HT1080 (cell line): ENCODE measurements around the gene SNRPN. TPM values are rescaled to one million over a fixed set of nuclear protein-coding genes. Genes with fewer than 3 reads are reported as not detected.
"Not testable (repeated sequence)": the region's sequence is repeated elsewhere in the genome, so short reads cannot be mapped to it uniquely, and the experiment has no call there.

Source experiments
- DNase-seq: peaks from one replicate; pipeline ENCODE4 v3.0.0-alpha.2; 2015; ENCODE audit warnings: low read depth
- polyA plus RNA-seq, 2 experiments: library from polyadenylated mRNA; depleted of rRNA; stranded (reverse); fragments of >200 nt; gene quantifications; 2 replicates each; pipeline ENCODE4 v1.2.3, GENCODE V29; 2015
- total RNA-seq: library from RNA; depleted of rRNA; stranded (reverse); fragments of >200 nt; shearing (Covaris generic); gene quantifications from 2 replicates; pipeline ENCODE4 v1.2.3, GENCODE V29; 2014; rRNA removed

Gene SNRPN
- 84.5 and 87.2 TPM in 2 replicates for total RNA-seq
- 73.8 and 79.3 TPM in 2 replicates for polyA plus RNA-seq (2015; cell fraction: cytosol; rRNA removed)
- 43.5 and 45.8 TPM in 2 replicates for polyA plus RNA-seq (2015; cell fraction: nucleus; rRNA removed)

GRCh38 chr15:24954783-24955530 lies at the start of gene SNRPN, which contains the start of gene SNURF:
Gene SNRPN, plus strand, starts transcription at chr15:24954987. Its CDS starts 19,467 bp downstream, at chr15:24974454.
Gene SNURF, plus strand, starts transcription at chr15:24954987. Its CDS starts 62 bp downstream, at chr15:24955049.
- DNase-seq: peak; percentile 64

- no peak for DNase-seq
Measured at GRCh38 chr15:24916305-24917009, 38.3 kb upstream of the SNRPN start.

- no peak for DNase-seq
Measured at GRCh38 chr15:24917431-24917830, 37.4 kb upstream of the SNRPN start.

DNA sequence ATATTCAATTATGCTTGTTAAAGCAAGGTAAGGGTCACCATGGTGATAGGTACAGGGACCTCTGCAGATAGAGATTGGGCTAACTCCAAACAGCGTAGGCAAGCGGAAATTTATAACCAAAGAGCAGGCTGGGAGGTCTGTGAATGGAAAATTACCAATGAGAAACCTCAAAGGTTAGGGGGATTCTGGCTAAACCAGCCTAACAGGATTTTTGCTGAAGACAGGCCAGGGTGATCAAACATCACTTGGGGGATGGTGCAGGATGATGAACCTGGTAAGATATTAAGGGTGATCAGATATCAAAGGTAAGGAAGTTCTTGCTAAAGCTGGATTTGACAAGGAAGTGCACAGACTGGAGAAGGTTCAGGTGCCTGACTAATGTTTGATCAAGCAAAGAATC lies 35.3 kb upstream of the SNRPN start:
- no peak for DNase-seq

DNA sequence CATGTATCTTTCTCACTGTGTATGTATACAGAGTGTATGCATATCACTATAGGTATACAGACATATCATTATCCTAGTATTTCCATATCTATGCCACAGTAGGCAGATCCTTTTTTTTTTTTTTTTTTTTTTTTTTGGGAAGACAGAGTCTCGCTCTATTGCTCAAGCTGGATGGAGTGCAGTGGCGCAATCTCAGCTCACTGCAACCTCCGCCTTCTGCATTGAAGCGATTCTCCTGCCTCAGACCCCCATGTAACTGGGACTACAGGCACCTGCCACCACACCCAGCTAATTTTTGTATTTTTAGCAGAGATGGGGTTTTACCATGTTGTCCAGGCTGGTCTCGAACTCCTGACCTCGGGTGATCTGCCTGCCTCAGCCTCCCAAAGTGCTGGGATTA lies 32.0 kb upstream of the SNRPN start:
- DNase-seq: not testable (repeated sequence)

- no peak for DNase-seq
Measured at GRCh38 chr15:24924153-24924552, 30.6 kb upstream of the SNRPN start.

- no peak for DNase-seq
Measured at GRCh38 chr15:24924621-24925020, 30.2 kb upstream of the SNRPN start.

DNA sequence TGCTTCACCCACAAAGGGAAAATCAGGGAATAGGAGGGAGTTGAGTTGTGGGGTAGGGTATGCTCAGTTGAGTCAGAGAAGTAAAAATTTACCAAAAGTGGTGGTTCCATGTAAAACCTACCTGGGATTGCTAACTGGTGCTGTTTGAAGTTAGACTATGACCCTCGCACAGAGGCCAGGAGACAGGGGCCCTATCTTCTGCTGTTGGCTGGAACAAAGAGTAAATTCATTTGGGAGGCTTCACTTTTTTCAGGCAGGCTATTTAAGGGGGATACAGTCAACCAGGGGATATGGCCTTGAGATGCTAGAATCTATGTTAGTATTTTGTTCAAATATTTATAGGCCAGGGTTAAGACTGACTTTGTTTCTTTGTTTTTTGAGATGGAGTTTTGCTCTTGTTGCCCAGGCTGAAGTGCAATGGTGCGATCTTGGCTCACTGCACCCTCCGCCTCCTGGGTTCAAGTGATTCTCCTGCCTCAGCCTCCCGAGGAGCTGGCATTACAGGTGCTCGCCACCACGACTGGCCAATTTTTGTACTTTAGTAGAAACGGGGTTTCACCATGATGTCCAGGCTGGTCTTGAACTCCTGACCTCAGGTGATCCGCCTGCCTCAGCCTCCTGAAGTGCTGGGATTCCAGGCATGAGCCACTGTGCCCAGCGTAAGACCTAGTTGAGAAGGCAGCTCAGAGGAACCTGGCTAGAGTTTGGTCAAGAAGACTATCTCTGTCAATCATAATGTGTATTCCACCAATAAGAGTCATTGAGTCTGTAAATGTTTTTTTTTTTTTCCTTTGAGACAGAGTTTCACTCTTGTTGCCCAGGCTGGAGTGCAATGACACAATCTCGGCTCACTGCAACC lies 22.7 kb upstream of the SNRPN start:
- DNase-seq: not testable (repeated sequence)

DNA sequence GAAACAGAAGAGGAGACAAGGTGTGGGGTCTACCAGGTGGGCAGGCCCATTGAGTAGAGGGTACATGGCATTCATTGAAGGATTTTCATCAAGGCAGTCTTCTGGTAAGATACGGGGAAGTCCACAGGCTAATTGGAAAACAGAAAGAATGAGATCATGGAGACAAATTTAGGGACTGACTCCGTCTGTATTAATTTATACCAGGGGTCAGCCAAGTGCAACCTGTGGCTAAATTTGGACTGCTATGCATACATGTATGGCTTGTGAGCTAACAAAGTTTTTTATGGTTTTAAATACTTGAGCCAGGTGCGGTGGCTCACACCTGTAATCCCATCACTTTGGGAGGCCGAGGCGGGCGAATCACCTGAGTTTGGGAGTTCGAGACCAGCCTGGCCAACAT lies 21.1 kb upstream of the SNRPN start:
- DNase-seq: no peak

- DNase-seq: not testable (repeated sequence)
Measured at GRCh38 chr15:24938224-24938623, 16.6 kb upstream of the SNRPN start.

DNA sequence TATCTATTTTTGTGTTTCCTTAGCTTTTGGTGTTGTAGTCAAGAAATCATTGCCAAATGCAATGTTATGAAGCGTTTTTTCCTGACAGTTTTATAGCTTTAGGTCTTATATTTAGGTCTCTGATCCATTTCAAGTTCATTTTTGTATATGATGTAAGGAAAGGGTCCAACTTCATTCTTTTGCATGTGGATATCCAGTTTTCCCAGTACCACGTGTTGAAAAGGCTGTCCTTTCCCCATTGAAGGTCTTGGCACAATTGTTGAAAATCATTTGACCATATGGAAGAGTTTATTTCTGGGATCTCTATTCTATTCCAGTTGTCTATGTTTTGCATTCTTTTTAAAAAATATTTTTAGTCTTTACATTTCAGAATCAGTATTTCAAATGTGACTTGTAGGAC lies 14.6 kb upstream of the SNRPN start:
- no peak for DNase-seq

- DNase-seq: no peak
Measured at GRCh38 chr15:24943361-24943760, 11.4 kb upstream of the SNRPN start.

DNA sequence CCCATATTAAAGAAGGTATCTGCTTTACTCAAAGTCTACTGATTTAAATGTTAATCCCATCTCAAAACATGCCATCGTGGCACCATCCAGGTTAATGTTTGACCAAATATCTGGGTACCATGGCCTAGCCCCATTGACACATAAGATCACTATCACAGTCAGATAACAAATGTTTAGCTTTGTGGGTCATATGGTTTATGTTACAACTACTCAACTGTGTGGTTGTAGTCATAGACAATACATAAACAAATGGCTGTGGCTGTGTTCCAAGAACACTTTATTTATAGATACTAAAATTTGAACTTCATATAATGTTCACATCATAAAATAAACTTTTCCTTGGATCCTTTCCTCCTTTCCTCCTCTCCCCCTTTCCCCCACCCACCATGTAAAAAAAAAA lies 9.8 kb upstream of the SNRPN start:
- DNase-seq: no peak

DNA sequence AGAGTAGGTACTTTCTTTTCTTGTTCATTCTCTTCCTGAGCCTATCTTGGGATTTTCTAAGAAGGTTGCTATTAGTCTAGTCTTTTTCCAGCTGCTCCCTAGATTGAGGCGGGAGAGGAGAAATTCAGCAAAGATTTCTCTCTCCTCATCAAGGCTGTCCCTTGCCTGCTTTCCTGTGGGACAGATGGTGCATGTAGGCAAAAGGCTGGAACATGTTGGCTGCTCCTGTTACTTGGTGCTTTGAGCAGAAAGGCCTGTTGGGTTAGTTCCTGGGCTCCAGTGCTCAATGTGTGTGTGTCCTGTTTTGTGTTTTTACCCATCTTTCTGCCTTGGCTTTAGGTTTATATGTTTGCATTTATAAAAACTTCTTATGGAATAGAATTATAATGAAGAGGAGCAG lies 9.1 kb upstream of the SNRPN start:
- no peak for DNase-seq

GRCh38 chr15:24948495-24948894 lies 6.3 kb upstream of the SNRPN start:
- DNase-seq: no peak

GRCh38 chr15:24955531-24955921 lies 739 bp downstream of the SNRPN start:
- DNase-seq: no peak

DNA sequence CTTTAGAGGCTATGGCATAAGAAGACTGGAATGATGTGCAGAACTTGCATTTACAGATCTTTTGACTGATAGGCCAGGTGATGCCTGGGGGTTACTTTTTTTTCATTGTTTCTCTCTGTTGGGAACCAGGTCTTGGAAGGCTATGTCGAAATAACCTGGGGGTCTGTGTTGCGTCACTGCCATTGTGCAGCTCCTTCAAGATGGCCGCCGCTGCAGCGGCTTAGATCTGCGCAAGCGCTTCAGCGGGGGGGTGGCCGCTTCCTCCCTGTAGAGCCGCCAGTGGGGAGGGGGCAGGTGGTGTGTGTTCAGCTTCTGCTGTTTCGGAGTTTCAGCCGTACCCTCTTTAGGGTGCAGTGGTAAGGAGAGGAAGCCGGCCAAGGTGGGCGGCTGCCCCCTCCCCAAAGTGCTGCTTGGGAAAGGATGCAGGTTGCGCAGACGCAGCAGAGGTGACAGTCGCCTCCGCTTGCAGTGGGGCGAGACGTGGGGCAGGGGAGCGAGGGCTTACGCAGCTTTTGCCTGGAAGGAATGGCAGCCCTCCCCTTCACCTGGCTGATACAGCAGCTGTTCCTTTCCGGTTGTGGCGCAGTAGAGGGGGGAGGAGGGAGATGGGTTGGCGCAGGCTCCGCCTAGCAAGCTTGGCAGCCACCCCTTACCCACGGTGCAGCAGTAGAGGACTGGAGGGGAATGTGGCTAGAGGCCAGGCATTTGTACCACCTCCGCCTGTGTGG lies 1.5 kb downstream of the SNRPN start:
- peak; percentile 71 for DNase-seq

DNA sequence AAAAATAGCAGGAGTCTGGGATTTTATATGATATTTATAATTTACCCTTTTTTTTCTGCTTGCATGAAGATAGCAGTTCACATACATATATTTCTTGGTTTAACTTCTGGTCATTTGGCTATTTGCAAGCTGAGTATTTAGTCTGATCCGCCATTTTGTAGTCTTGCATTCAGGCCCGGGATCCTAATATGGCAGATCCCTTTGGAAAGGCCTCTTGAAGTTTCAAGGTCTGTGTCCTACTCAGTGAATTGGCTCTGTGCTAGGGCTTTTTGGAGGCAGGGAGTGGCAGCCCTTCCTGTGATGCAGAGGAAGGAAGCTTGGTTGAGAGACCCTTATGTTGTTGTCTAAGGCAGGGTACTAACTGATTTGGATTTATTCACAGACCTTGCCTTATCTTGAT lies 2.9 kb downstream of the SNRPN start:
- DNase-seq: no peak

- DNase-seq: no peak
Measured at GRCh38 chr15:24961967-24962366, 7.2 kb downstream of the SNRPN start.

GRCh38 chr15:24962880-24963279 lies 8.1 kb downstream of the SNRPN start:
- DNase-seq: no peak
